ENCODE measurements around the gene GMPPB.

GMPPB gene

DNA sequence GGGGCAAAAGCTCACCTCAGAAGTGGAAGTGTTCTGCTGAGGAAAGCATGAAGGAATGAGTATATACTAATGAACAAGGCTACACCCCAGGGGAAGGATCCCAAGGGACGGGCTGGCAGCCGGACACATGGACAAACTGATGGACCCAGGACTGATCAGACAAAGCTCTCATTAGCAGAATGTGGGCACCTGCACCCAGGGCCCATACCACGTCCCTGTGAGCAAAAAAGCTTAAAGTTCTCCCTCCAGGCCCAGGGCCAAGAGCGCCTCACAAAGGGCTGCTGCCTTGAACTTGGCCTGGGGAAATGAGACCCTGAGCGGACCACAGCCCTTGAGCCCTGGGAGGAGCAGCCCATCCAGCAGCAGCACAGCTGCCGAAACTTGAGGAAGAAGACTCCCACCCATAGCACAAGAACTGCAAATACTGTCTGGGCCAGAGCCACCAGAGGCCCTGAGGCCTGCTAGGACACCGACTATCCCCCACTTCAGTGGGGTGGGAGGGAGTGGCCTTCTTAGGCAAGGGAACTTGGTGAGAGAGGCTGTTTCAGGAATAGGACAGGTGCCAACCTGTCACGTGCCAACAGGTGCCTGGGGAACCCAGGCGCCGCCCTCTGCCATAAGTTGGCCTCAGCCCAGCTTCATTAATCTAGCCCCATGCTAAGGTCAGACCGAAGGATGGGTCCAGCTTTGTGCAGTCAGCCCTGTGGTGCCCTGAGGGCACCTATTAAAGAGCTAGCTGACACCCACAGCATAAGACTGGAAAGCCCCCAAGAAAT lies 2.3 kb upstream of the GMPPB start:
- H3K4me1 ChIP-seq (ENCODE audit: low read length), result peaks cover 17% of the 10 kb centered on the region
- H3K4me2 ChIP-seq (ENCODE audit: low read length), result no peak overlapping the region
- peaks cover 25% of the 10 kb centered on the region for H3K79me2 ChIP-seq (ENCODE audit: low read length)
- no peak overlapping the region for H3K9ac ChIP-seq (ENCODE audit: low read length)
- H3K36me3 ChIP-seq (replicated peaks; ENCODE audit: low read depth, low read length), result peaks cover 35% of the 10 kb centered on the region
- H4K20me1 ChIP-seq (ENCODE audit: insufficient read depth, low read length), result no peaks in the 10 kb centered on the region
- H3K9me3 ChIP-seq (ENCODE audit: insufficient read depth, low read length), result no peaks in the 10 kb centered on the region
- H3K27ac ChIP-seq (ENCODE audit: low read length), result peak overlapping the region; percentile 85; the same call in 1 of the 2 replicates
- TF ChIP-seq, protein P1, sequence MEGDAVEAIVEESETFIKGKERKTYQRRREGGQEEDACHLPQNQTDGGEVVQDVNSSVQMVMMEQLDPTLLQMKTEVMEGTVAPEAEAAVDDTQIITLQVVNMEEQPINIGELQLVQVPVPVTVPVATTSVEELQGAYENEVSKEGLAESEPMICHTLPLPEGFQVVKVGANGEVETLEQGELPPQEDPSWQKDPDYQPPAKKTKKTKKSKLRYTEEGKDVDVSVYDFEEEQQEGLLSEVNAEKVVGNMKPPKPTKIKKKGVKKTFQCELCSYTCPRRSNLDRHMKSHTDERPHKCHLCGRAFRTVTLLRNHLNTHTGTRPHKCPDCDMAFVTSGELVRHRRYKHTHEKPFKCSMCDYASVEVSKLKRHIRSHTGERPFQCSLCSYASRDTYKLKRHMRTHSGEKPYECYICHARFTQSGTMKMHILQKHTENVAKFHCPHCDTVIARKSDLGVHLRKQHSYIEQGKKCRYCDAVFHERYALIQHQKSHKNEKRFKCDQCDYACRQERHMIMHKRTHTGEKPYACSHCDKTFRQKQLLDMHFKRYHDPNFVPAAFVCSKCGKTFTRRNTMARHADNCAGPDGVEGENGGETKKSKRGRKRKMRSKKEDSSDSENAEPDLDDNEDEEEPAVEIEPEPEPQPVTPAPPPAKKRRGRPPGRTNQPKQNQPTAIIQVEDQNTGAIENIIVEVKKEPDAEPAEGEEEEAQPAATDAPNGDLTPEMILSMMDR (IDR thresholded peaks at IDR 0.05; ENCODE audit: low read depth, low read length), result no peak
- no peak for TF ChIP-seq EZH2phosphoT487 (IDR thresholded peaks at IDR 0.05; ENCODE audit: low read depth)
- no peaks in the 10 kb centered on the region for H3K27me3 ChIP-seq (ENCODE audit: low read depth, low read length)
- H3K4me3 ChIP-seq (ENCODE audit: low read length), result no peak overlapping the region
- H2AFZ ChIP-seq (ENCODE audit: low read depth, low read length), result no peak overlapping the region

DNA sequence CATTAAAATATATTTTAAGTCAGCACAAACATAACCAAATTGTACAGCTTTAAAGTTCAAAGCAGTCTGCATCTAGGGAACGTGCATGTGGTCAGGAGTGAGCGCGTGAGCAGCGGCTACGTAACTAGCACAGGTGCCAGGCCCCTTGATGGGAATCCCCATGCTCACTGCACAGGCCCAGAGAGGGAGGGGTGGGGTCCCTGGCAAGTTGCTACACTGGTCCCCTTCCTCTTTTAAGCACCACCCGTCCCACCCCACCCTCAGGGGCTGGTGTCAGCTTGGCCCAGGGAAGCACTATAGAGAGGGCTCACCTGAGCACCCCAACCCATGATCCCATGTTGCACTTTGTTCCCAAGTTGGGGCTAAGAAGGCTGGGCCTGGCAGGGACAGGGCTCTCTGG lies 835 bp upstream of the GMPPB start:
- H3K9ac ChIP-seq (ENCODE audit: low read length), result peak overlapping the region; percentile 97
- peak overlapping the region; percentile 63; the same call in 1 of the 2 replicates for H2AFZ ChIP-seq (ENCODE audit: low read depth, low read length)
- H3K27me3 ChIP-seq (ENCODE audit: low read depth, low read length), result no peaks in the 10 kb centered on the region
- H3K36me3 ChIP-seq (replicated peaks; ENCODE audit: low read depth, low read length), result peaks cover 40% of the 10 kb centered on the region
- H3K9me3 ChIP-seq (ENCODE audit: insufficient read depth, low read length), result no peaks in the 10 kb centered on the region
- no peaks in the 10 kb centered on the region for H4K20me1 ChIP-seq (ENCODE audit: insufficient read depth, low read length)
- H3K4me1 ChIP-seq (ENCODE audit: low read length), result peaks cover 17% of the 10 kb centered on the region
- H3K27ac ChIP-seq (ENCODE audit: low read length), result peak overlapping the region; percentile 85
- peak overlapping the region; percentile 94 for H3K4me2 ChIP-seq (ENCODE audit: low read length)
- peak overlapping the region; percentile 93 for H3K4me3 ChIP-seq (ENCODE audit: low read length)
- TF ChIP-seq, protein P1 (IDR thresholded peaks at IDR 0.05; ENCODE audit: low read depth, low read length), result no peak
- no peak for TF ChIP-seq EZH2phosphoT487 (IDR thresholded peaks at IDR 0.05; ENCODE audit: low read depth)
- peaks cover 25% of the 10 kb centered on the region for H3K79me2 ChIP-seq (ENCODE audit: low read length)

DNA sequence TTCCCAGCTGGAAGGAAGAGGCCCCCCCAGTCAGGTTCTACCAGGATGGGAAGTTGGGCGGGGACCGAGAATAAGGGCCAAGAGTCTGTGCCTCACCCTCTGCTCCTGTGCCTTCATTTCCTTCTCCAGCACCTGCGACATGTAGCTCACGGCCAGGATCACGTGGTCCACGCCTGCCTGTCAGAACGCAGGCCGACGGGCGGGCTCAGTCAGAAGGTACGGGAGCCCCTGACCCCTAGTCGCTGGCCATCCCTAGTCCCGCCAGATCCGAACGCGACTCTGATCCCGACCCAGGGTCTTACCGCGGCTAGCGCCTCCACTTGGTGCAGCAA lies 489 bp downstream of the GMPPB start:
- H3K27me3 ChIP-seq (ENCODE audit: low read depth, low read length), result no peaks in the 10 kb centered on the region
- H4K20me1 ChIP-seq (ENCODE audit: insufficient read depth, low read length), result no peaks in the 10 kb centered on the region
- H3K36me3 ChIP-seq (replicated peaks; ENCODE audit: low read depth, low read length), result peaks cover 49% of the 10 kb centered on the region
- H2AFZ ChIP-seq (ENCODE audit: low read depth, low read length), result peak overlapping the region; percentile 41; the same call in 1 of the 2 replicates
- peak overlapping the region; percentile 78 for H3K27ac ChIP-seq (ENCODE audit: low read length)
- peak overlapping the region; percentile 98 for H3K9ac ChIP-seq (ENCODE audit: low read length)
- peaks cover 25% of the 10 kb centered on the region for H3K79me2 ChIP-seq (ENCODE audit: low read length)
- H3K4me3 ChIP-seq (ENCODE audit: low read length), result peak overlapping the region; percentile 93
- no peaks in the 10 kb centered on the region for H3K9me3 ChIP-seq (ENCODE audit: insufficient read depth, low read length)
- peaks cover 17% of the 10 kb centered on the region for H3K4me1 ChIP-seq (ENCODE audit: low read length)
- TF ChIP-seq, protein P1 (IDR thresholded peaks at IDR 0.05; ENCODE audit: low read depth, low read length), result no peak
- TF ChIP-seq EZH2phosphoT487 (IDR thresholded peaks at IDR 0.05; ENCODE audit: low read depth), result no peak
- peak overlapping the region; percentile 93 for H3K4me2 ChIP-seq (ENCODE audit: low read length)

DNA sequence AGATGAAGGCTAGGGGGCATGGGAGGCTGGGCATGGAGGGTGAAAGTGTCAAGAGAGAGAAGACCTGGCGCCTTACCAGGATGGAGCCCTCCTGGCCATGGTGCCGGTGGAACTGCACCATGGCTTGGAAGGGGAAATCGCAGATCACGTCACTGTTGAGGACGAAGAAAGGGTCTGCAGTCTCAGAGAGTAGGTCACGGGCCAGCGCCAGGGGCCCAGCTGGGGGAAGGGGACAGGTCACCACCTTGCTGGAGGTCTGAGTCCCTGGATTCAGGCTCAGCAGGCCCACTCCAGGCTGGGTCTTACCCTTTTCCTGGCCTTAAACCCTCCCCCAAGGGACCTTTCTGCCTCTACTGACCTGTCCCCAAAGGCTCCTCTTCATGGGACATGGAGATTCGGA lies 855 bp downstream of the GMPPB start:
- no peak for TF ChIP-seq EZH2phosphoT487 (IDR thresholded peaks at IDR 0.05; ENCODE audit: low read depth)
- TF ChIP-seq, protein P1 (IDR thresholded peaks at IDR 0.05; ENCODE audit: low read depth, low read length), result no peak

More for the DNA sequence above, 855 bp downstream of the GMPPB start:
- Histone ChIP-seq H3K4me1 (ENCODE audit: low read length) (peaks cover 17% of the 10 kb centered on the region), H3K27me3 (ENCODE audit: low read depth, low read length) (no peaks in the 10 kb centered on the region), H3K4me3 (ENCODE audit: low read length) (peak overlapping the region; percentile 93), H3K79me2 (ENCODE audit: low read length) (peaks cover 25% of the 10 kb centered on the region), H4K20me1 (ENCODE audit: insufficient read depth, low read length) (no peaks in the 10 kb centered on the region), H2AFZ (ENCODE audit: low read depth, low read length) (no peak overlapping the region), H3K9me3 (ENCODE audit: insufficient read depth, low read length) (no peaks in the 10 kb centered on the region), H3K4me2 (ENCODE audit: low read length) (peak overlapping the region; percentile 93), H3K27ac (ENCODE audit: low read length) (peak overlapping the region; percentile 78), H3K9ac (ENCODE audit: low read length) (peak overlapping the region; percentile 98), H3K36me3 (replicated peaks; ENCODE audit: low read depth, low read length) (peaks cover 53% of the 10 kb centered on the region)

Measured in OCI-LY3 (cell line).